HL-60 (cell line): ENCODE data around the gene CHAF1A.

Experiments
- DNase-seq, 2 experiments: peaks; one replicate each; pipeline ENCODE4 v3.0.0-alpha.2; 2010 to 2020; ENCODE audit warnings: low read depth in 1 of 2, low spot score in 1 of 2
- H3K27ac ChIP-seq: fragments of 250-450 bp; sonication (Bioruptor Pico); replicated peaks from 2 replicates; pipeline ENCODE4 v1.5.1; 2020; ENCODE audit warnings: mild to moderate bottlenecking, moderate library complexity
- H3K27me3 ChIP-seq: fragments of 250-450 bp; sonication (Bioruptor Pico); 2 replicates; pipeline ENCODE4 v1.5.1; 2021; ENCODE audit warnings: mild to moderate bottlenecking, moderate library complexity; ENCODE audit not compliant: insufficient read depth, poor library complexity, severe bottlenecking
- H3K4me3 ChIP-seq: replicated peaks from 2 replicates; pipeline ENCODE4 v1.5.1; 2011; ENCODE audit warnings: mild to moderate bottlenecking, control low read depth, low read length; ENCODE audit not compliant: insufficient read depth
- GABPA ChIP-seq: IDR thresholded peaks from 2 replicates; pipeline ENCODE4 v1.6.1; 2012; ENCODE audit warnings: low read depth
- POLR2AphosphoS5 ChIP-seq: IDR thresholded peaks from 2 replicates; pipeline ENCODE4 v1.6.1; 2012; ENCODE audit warnings: low read depth
- REST ChIP-seq: IDR thresholded peaks from 2 replicates; pipeline ENCODE4 v1.6.1; 2012; ENCODE audit warnings: low read depth; ENCODE audit not compliant: insufficient replicate concordance
- SPI1 ChIP-seq: IDR thresholded peaks from 2 replicates; pipeline ENCODE4 v1.6.1; 2012; ENCODE audit warnings: low read depth, mild to moderate bottlenecking, borderline replicate concordance
- TF ChIP-seq, protein P1 (sequence below): IDR thresholded peaks from one replicate; pipeline ENCODE4 v1.5.1; 2011; ENCODE audit warnings: low read length, control low read depth, inconsistent platforms; ENCODE audit not compliant: insufficient read depth

CHAF1A gene

DNA sequence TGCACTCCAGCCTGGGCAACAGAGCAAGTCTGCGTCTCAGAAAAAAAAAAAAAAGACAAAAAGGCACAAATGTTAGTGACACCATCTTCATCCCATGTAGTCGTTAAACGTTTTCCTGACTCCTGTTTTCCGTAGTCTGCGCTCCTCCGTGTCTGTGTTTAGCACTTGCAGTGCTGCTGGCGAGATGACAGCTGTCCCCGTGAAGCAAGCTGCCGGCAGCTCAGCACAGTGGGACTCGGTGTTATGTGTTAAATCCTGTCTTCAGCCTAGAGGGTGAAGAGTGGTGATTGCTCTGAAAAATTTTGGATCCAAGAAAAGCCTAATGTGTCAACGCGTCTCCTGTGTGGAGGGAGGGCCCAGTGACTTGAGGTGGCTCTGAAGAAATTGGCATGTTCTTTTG lies 36.8 kb downstream of the CHAF1A start:
- no peak overlapping the region for H3K4me3 ChIP-seq
- H3K27me3 ChIP-seq: no peaks in the 10 kb centered on the region
- DNase-seq: no peak
- no peak overlapping the region for H3K27ac ChIP-seq
- TF ChIP-seq REST (no peak), SPI1 (no peak), POLR2AphosphoS5 (no peak), GABPA (no peak)
- TF ChIP-seq, protein P1, sequence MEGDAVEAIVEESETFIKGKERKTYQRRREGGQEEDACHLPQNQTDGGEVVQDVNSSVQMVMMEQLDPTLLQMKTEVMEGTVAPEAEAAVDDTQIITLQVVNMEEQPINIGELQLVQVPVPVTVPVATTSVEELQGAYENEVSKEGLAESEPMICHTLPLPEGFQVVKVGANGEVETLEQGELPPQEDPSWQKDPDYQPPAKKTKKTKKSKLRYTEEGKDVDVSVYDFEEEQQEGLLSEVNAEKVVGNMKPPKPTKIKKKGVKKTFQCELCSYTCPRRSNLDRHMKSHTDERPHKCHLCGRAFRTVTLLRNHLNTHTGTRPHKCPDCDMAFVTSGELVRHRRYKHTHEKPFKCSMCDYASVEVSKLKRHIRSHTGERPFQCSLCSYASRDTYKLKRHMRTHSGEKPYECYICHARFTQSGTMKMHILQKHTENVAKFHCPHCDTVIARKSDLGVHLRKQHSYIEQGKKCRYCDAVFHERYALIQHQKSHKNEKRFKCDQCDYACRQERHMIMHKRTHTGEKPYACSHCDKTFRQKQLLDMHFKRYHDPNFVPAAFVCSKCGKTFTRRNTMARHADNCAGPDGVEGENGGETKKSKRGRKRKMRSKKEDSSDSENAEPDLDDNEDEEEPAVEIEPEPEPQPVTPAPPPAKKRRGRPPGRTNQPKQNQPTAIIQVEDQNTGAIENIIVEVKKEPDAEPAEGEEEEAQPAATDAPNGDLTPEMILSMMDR: no peak

DNA sequence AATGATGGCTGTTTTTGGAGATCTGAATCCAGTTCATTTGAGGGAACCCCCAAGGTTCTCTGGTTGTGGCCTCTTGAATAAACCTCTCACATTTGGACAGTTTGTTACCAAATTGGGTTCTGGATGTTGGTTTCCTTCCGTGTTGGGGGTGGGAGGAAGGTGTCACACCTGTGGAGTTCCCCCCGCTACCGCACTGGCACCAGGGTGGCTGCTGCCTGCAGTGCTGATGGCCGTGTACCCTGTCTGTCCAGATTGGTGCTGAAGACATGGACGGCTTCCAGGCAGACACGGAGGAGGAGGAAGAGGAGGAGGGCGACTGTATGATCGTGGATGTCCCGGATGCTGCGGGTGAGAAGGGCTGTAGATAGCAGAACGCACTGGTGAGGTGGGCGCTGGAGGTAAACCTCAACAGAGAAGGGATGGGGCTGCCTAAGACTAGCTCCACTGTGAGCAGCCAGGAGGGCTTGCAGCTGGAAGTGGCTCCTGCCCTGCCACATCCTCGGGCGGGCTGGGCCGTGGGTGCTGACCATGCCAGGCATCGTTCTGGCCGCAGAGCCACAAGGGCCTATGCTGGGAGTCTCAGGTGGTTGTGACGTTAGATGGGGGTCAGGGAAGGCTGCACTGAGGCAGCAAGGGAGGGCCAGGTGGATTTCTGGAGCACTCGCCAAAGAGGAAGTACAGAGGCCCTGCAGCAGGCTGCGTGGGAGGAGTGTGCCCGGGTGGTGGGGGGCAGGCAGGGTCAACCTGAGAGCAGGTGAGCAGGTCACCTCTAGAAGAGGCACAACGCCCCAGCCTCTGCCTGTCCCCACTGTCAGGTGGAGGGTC lies 39.8 kb downstream of the CHAF1A start:
- DNase-seq: peak in 1 of 2 experiments; percentile 53
- Histone ChIP-seq H3K27me3 (no peaks in the 10 kb centered on the region), H3K4me3 (no peak overlapping the region), H3K27ac (no peak overlapping the region)
- peak; percentile 28 for TF ChIP-seq POLR2AphosphoS5
- no peak; the same call in 1 of the 2 replicates for TF ChIP-seq SPI1

DNA sequence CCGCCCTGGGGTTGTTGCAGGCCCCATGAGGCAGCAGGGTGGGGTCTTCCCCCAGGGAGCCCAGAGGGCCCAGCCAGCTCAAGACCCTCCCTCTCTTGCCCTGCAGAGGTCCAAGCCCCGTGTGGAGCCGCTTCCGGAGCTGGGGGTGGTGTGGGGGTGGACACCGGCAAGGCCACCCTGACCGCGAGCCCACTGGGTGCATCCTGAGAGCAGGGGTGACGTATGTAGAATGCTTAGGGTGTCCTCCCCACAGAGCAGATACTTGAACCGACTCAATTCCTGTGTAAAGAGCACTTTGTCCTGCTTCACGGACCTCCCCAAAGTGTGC lies 40.3 kb downstream of the CHAF1A start:
- TF ChIP-seq GABPA: no peak
- TF ChIP-seq REST: no peak
- no peak for TF ChIP-seq POLR2AphosphoS5
- no peak for TF ChIP-seq SPI1
- no peak for DNase-seq
- no peak overlapping the region for H3K4me3 ChIP-seq
- H3K27me3 ChIP-seq: no peaks in the 10 kb centered on the region
- H3K27ac ChIP-seq: no peak overlapping the region

DNA sequence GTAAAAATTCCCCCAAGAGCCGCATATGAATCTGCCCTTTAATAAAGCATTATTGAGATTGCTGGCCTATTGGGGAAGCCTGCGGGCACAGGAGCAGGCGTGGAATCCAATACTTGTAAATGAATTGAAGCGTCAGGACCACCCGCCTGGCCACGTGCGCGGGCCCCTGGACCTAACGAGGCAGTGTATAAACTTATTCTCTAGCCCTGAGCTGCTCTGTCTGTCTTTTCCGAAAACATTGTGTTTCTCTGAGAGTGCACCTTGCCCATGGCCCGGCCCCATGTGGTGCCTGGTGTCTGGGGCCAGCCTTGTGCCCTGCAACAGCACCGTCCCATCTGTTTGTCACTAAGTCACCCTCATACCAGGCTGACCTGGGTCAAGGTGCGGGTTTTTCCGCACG lies 40.7 kb downstream of the CHAF1A start:
- Histone ChIP-seq H3K27me3 (no peaks in the 10 kb centered on the region), H3K27ac (no peak overlapping the region), H3K4me3 (no peak overlapping the region)
- no peak for DNase-seq
- TF ChIP-seq REST: no peak
- TF ChIP-seq, protein P1: no peak
- TF ChIP-seq GABPA: no peak
- no peak; the same call in 1 of the 2 replicates for TF ChIP-seq POLR2AphosphoS5
- TF ChIP-seq SPI1: no peak
